Measurements from ENCODE around the gene LRPPRC.

LRPPRC gene

DNA sequence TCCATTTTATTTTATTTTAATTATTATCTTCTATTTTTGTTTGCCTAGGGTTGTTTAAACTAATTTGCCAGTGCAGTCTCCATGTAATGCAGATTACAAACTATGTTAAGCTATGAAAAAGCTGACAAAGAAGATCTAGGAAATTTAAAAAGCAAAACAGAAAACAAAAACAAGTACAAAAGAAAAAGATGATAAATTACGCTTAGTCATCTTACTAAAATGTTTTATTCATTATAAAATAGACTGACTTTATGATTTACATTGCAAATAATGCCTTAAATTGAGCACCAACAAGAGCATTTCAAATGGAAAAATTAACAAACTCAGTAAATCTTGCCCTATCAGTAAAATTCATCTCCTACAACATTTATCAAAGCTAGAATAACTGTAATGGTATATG, 52.9 kb downstream of the LRPPRC start:
- no peak for TF ChIP-seq ZBTB7A (IDR thresholded peaks at IDR 0.05; ENCODE audit: low read depth)
- no peak for TF ChIP-seq CEBPB (IDR thresholded peaks at IDR 0.05)
- TF ChIP-seq EP300 (IDR thresholded peaks at IDR 0.05; ENCODE audit: borderline replicate concordance), result no peak
- TF ChIP-seq TAF1 (IDR thresholded peaks at IDR 0.05; ENCODE audit: low read depth), result no peak
- no peak for TF ChIP-seq RAD21 (IDR thresholded peaks at IDR 0.05; ENCODE audit: low read depth)
- TF ChIP-seq, protein P1, sequence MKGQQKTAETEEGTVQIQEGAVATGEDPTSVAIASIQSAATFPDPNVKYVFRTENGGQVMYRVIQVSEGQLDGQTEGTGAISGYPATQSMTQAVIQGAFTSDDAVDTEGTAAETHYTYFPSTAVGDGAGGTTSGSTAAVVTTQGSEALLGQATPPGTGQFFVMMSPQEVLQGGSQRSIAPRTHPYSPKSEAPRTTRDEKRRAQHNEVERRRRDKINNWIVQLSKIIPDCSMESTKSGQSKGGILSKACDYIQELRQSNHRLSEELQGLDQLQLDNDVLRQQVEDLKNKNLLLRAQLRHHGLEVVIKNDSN (IDR thresholded peaks at IDR 0.05), result no peak
- no peak for TF ChIP-seq TEAD4 (IDR thresholded peaks at IDR 0.05)
- TF ChIP-seq YY1 (IDR thresholded peaks at IDR 0.05; ENCODE audit: low read depth), result no peak
- TF ChIP-seq CREB1 (IDR thresholded peaks at IDR 0.05; ENCODE audit: low read depth), result no peak

DNA sequence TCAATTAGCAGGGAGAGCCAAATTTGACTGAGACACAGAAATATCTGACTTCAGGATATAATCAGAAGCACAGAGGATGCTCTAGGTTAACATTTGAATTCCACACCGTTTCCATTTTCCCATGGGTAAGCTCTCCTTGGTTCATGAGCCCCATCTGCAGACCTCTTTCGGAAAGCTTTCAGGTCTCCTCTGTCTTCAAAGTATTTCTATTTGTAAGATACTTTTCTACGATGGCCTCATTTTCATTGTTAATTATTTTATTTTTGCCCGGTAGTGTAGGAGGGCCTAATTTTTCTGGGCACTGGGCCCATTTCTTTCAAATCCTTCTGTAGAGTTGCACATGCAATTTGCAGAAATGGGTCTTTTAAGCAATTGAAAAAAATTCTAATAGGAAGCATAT, 53.8 kb downstream of the LRPPRC start:
- TF ChIP-seq CREB1 (IDR thresholded peaks at IDR 0.05; ENCODE audit: low read depth) (no peak), ZBTB7A (IDR thresholded peaks at IDR 0.05; ENCODE audit: low read depth) (no peak), FOXM1 (IDR thresholded peaks at IDR 0.05; ENCODE audit: borderline replicate concordance, low read depth) (no peak), TAF1 (IDR thresholded peaks at IDR 0.05; ENCODE audit: low read depth) (no peak), NFIC (IDR thresholded peaks at IDR 0.05) (no peak), RAD21 (IDR thresholded peaks at IDR 0.05; ENCODE audit: low read depth) (no peak), TEAD4 (IDR thresholded peaks at IDR 0.05) (no peak), EP300 (IDR thresholded peaks at IDR 0.05; ENCODE audit: borderline replicate concordance) (no peak), YY1 (IDR thresholded peaks at IDR 0.05; ENCODE audit: low read depth) (no peak), EGR1 (IDR thresholded peaks at IDR 0.05) (no peak), TCF12 (IDR thresholded peaks at IDR 0.05; ENCODE audit: low read depth) (no peak)
- TF ChIP-seq, protein P2, sequence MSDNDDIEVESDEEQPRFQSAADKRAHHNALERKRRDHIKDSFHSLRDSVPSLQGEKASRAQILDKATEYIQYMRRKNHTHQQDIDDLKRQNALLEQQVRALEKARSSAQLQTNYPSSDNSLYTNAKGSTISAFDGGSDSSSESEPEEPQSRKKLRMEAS (IDR thresholded peaks at IDR 0.05), result no peak
- TF ChIP-seq, protein P1 (IDR thresholded peaks at IDR 0.05), result no peak
- TF ChIP-seq, protein P3, sequence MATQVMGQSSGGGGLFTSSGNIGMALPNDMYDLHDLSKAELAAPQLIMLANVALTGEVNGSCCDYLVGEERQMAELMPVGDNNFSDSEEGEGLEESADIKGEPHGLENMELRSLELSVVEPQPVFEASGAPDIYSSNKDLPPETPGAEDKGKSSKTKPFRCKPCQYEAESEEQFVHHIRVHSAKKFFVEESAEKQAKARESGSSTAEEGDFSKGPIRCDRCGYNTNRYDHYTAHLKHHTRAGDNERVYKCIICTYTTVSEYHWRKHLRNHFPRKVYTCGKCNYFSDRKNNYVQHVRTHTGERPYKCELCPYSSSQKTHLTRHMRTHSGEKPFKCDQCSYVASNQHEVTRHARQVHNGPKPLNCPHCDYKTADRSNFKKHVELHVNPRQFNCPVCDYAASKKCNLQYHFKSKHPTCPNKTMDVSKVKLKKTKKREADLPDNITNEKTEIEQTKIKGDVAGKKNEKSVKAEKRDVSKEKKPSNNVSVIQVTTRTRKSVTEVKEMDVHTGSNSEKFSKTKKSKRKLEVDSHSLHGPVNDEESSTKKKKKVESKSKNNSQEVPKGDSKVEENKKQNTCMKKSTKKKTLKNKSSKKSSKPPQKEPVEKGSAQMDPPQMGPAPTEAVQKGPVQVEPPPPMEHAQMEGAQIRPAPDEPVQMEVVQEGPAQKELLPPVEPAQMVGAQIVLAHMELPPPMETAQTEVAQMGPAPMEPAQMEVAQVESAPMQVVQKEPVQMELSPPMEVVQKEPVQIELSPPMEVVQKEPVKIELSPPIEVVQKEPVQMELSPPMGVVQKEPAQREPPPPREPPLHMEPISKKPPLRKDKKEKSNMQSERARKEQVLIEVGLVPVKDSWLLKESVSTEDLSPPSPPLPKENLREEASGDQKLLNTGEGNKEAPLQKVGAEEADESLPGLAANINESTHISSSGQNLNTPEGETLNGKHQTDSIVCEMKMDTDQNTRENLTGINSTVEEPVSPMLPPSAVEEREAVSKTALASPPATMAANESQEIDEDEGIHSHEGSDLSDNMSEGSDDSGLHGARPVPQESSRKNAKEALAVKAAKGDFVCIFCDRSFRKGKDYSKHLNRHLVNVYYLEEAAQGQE (IDR thresholded peaks at IDR 0.05; ENCODE audit: low read depth), result no peak

DNA sequence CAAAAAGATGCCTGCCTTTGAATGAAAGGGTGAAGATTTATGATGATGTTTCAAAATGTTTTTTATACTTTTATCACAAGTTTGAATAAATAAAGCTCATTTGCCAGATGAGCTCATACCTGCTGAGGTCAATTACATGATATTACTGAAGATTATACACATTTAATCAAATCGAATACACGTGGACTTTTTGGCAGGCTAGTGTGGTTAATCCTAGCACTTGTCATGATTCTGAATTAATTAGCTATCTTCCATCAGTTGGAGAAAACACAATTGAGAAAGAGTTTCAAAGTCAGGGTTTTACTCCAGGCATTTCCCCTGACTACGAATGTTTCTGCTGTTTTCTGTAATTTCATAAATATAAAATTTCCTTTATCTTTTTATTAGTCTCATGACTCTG, 54.4 kb downstream of the LRPPRC start:
- TF ChIP-seq TEAD4 (IDR thresholded peaks at IDR 0.05) (no peak), CREB1 (IDR thresholded peaks at IDR 0.05; ENCODE audit: low read depth) (no peak), EP300 (IDR thresholded peaks at IDR 0.05; ENCODE audit: borderline replicate concordance) (no peak), NFIC (IDR thresholded peaks at IDR 0.05) (no peak), TAF1 (IDR thresholded peaks at IDR 0.05; ENCODE audit: low read depth) (no peak)
- TF ChIP-seq, protein P3 (IDR thresholded peaks at IDR 0.05; ENCODE audit: low read depth), result no peak

DNA sequence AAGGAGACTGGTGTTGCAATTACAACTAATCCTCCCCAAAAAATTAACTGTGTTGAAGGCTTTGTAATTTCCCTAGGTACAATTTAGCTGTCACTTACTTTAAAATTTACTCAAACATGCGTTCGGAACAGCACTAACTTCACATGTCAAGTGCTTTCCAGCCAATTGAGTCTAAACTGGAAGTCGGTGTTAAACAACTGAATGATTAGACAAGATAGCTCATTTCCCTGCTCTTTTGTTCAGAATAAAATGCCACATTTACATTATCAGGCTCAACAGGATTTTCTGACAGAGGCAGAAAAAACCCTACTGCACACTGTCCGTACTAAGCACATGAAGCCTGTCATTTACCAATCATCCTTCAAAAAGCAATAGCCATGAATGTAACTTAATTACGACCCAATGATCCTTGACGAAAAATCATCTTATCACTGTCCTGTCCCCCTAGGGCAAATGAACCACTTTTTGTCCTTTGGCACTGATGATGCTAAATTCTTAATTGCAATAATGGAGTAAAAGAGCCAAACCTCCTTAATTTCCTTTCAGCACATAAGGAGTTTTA, 56.0 kb downstream of the LRPPRC start:
- no peak for TF ChIP-seq TEAD4 (IDR thresholded peaks at IDR 0.05)
- no peak for TF ChIP-seq TAF1 (IDR thresholded peaks at IDR 0.05; ENCODE audit: low read depth)
- no peak for TF ChIP-seq CEBPB (IDR thresholded peaks at IDR 0.05)
- no peak for TF ChIP-seq EP300 (IDR thresholded peaks at IDR 0.05; ENCODE audit: borderline replicate concordance)
- TF ChIP-seq, protein P1 (IDR thresholded peaks at IDR 0.05), result no peak
- no peak for TF ChIP-seq NFIC (IDR thresholded peaks at IDR 0.05)
- no peak for TF ChIP-seq YY1 (IDR thresholded peaks at IDR 0.05; ENCODE audit: low read depth)
- no peak for TF ChIP-seq CREB1 (IDR thresholded peaks at IDR 0.05; ENCODE audit: low read depth)
- TF ChIP-seq, protein P2 (IDR thresholded peaks at IDR 0.05), result no peak
- no peak for TF ChIP-seq EGR1 (IDR thresholded peaks at IDR 0.05)
- TF ChIP-seq, protein P3 (IDR thresholded peaks at IDR 0.05; ENCODE audit: low read depth), result no peak
- TF ChIP-seq RAD21 (IDR thresholded peaks at IDR 0.05; ENCODE audit: low read depth), result no peak
- TF ChIP-seq FOXM1 (IDR thresholded peaks at IDR 0.05; ENCODE audit: borderline replicate concordance, low read depth), result no peak
